Right lobe of liver (tissue), 6 donors: ENCODE measurements around the gene GCC2. TPM values are rescaled to one million over a fixed set of nuclear protein-coding genes. Genes with fewer than 3 reads are reported as not detected.

Experiments
- ATAC-seq, 4 donors: fragments of 200-7000 bp; cut with Tn5 transposase; one replicate each; pipeline ENCODE4 v1.9.1; 2020; ENCODE audit warnings: mild to moderate bottlenecking in 4 of 4, moderate library complexity in 4 of 4
- DNase-seq, 3 donors: peaks; one replicate each; pipeline ENCODE4 v3.0.0-alpha.2; 2020
- H3K27ac ChIP-seq, 3 donors: fragments of 200-600 bp; one replicate each; pipeline ENCODE4 v1.8.0; 2022
- H3K27me3 ChIP-seq, 2 donors: fragments of 200-600 bp; one replicate each; pipeline ENCODE4 v1.8.0; 2022
- H3K36me3 ChIP-seq, 4 donors: fragments of 200-600 bp; sonication (generic) in 1 of 4; one replicate each; pipeline versions ENCODE4 v1.5.1 to v1.8.0; 2017 to 2022; ENCODE audit warnings: control low read depth in 1 of 4
- H3K4me1 ChIP-seq, 4 donors: fragments of 200-600 bp; sonication (generic) in 1 of 4; one replicate each; pipeline versions ENCODE4 v1.5.1 to v1.8.0; 2017 to 2022; ENCODE audit warnings: control low read depth in 1 of 4
- H3K4me3 ChIP-seq, 3 donors: fragments of 200-600 bp; one replicate each; pipeline ENCODE4 v1.8.0; 2022
- H3K9me3 ChIP-seq, 4 donors: fragments of 200-600 bp; sonication (generic) in 1 of 4; one replicate each; pipeline versions ENCODE4 v1.5.1 to v1.8.0; 2017 to 2022; ENCODE audit warnings: control low read depth in 1 of 4
- CTCF ChIP-seq, 4 donors: fragments of 200-600 bp in 3 of 4; fragments of 450-650 bp in 1 of 4; IDR thresholded peaks; one replicate each; pipeline versions ENCODE4 v1.5.1 to v1.8.0; 2016 to 2022; ENCODE audit warnings: antibody characterized with exemption in 4 of 4, mild to moderate bottlenecking in 2 of 4
- POLR2A ChIP-seq: fragments of 450-650 bp; IDR thresholded peaks from one replicate; pipeline ENCODE4 v1.6.1; 2017; ENCODE audit warnings: antibody characterized with exemption, mild to moderate bottlenecking
- WGBS: methylation state at CpG from one replicate; pipeline ENCODE4 v1.1.6; 2018; ENCODE audit warnings: low coverage, low lambda C conversion rate; ENCODE audit not compliant: insufficient coverage; ENCODE audit errors: missing lambda C conversion rate; 5-methylcytosine and 5-hydroxymethylcytosine counted together
- intact Hi-C, 2 donors: fragments of 100-400 bp; cut with DNase I; formaldehyde crosslinking; loops; one replicate each; pipeline versions ENCODE4 v1.11.2 to v1.14.1; 2022
- total RNA-seq, 6 experiments: library from RNA; depleted of rRNA in 2 of 6; stranded (reverse); fragments of >200 nt in 2 of 6; fragmentation: NEBNext Ultra II Directional in 3 of 6; extraction: Animal tissue kit (Norgen Biotek cat#: 25700) in 3 of 6; gene quantifications; one replicate each; pipeline versions ENCODE4 v1.1.0 to v1.2.4, GENCODE V29; 2016 to 2023
- donor health status: DM: no; HTN: yes; CAD: no.
- donor health status: DM: no; HTN: no; CAD: no.
- donor health status: DM: no; HTN: no; CAD: no.
- donor health status: DM: no; HTN: yes; CAD: no.
- donor health status: DM: no; HTN: yes; CAD: no.

The GCC2 gene
- total RNA-seq, 6 experiments from 2014 or later: 11.9 to 24.7 (median 17.7) TPM

GRCh38 chr2:108417254-108417653 lies 31.8 kb upstream of the GCC2 start:
- no peak for DNase-seq
- peak; percentile 56 to 86 (median 75) for ATAC-seq
- no CpG with 5 or more reads among the region's 2 CpGs for WGBS
- Histone ChIP-seq H3K27me3 (no peaks in the 10 kb centered on the region), H3K9me3 (no peaks in the 10 kb centered on the region), H3K4me1 (no peaks in the 10 kb centered on the region), H3K27ac (no peak overlapping the region), H3K36me3 (no peaks in the 10 kb centered on the region), H3K4me3 (no peak overlapping the region)
- TF ChIP-seq POLR2A (no peak), CTCF (IDR thresholded peaks at IDR 0.05) (peak; percentile 14 to 46 (median 28))
- intact Hi-C loops: no loop called here

- Histone ChIP-seq H3K4me3 (no peak overlapping the region), H3K36me3 (no peaks in the 10 kb centered on the region), H3K4me1 (no peaks in the 10 kb centered on the region), H3K27me3 (no peaks in the 10 kb centered on the region), H3K9me3 (no peaks in the 10 kb centered on the region), H3K27ac (no peak overlapping the region)
- ATAC-seq (no peak), DNase-seq (no peak)
- WGBS: 52% methylated on average over 2 of the region's 4 CpGs
- intact Hi-C loops: no loop called here
- TF ChIP-seq POLR2A (no peak), CTCF (IDR thresholded peaks at IDR 0.05) (no peak)
These were observed 30.6 kb upstream of the GCC2 start for GRCh38 chr2:108418416-108418815.

- TF ChIP-seq CTCF (IDR thresholded peaks at IDR 0.05) (no peak), POLR2A (no peak)
- Histone ChIP-seq H3K27ac (no peak overlapping the region), H3K36me3 (no peaks in the 10 kb centered on the region), H3K4me3 (no peak overlapping the region), H3K9me3 (no peaks in the 10 kb centered on the region), H3K4me1 (no peaks in the 10 kb centered on the region), H3K27me3 (no peaks in the 10 kb centered on the region)
- ATAC-seq: no peak
- intact Hi-C loops: no loop called here
- no peak for DNase-seq
- WGBS: 44% methylated on average over 1 of the region's 1 CpG
These were observed 25.9 kb upstream of the GCC2 start for GRCh38 chr2:108423067-108423466.

- intact Hi-C loops: no loop called here
- peak in 1 of 4 donors; percentile 74 for ATAC-seq
- Histone ChIP-seq H3K4me3 (no peak overlapping the region), H3K9me3 (no peaks in the 10 kb centered on the region), H3K27me3 (no peaks in the 10 kb centered on the region), H3K36me3 (no peaks in the 10 kb centered on the region), H3K4me1 (no peaks in the 10 kb centered on the region), H3K27ac (no peak overlapping the region)
- TF ChIP-seq CTCF (IDR thresholded peaks at IDR 0.05): no peak
- no peak for TF ChIP-seq POLR2A
- DNase-seq: no peak
- WGBS: 74% methylated on average over 5 of the region's 8 CpGs
These were observed 25.3 kb upstream of the GCC2 start for GRCh38 chr2:108423502-108424251.
